NB4 (cell line): Measurements from ENCODE around the gene BTBD9.

Experiments
- DNase-seq: peaks from one replicate; pipeline ENCODE4 v3.0.0; 2010; ENCODE audit warnings: low read depth
- H3K4me3 ChIP-seq: one replicate; pipeline ENCODE4 v1.5.1; 2011; ENCODE audit warnings: mild to moderate bottlenecking, low read depth, low read length, moderate library complexity
- CTCF ChIP-seq: IDR thresholded peaks from one replicate; pipeline ENCODE4 v1.5.1; 2012; ENCODE audit warnings: low read depth, low read length
- MAX ChIP-seq: IDR thresholded peaks from 2 replicates; pipeline ENCODE4 v1.6.1; 2011; ENCODE audit warnings: low read depth, low read length
- MYC ChIP-seq: IDR thresholded peaks from 2 replicates; pipeline ENCODE4 v1.6.1; 2011; ENCODE audit warnings: low read depth, low read length
- POLR2A ChIP-seq: IDR thresholded peaks from 2 replicates; pipeline ENCODE4 v1.6.1; 2011; ENCODE audit warnings: mild to moderate bottlenecking; ENCODE audit not compliant: insufficient read length; ENCODE audit errors: extremely low read depth

The BTBD9 gene

GRCh38 chr6:38502423-38502822 lies 137.3 kb downstream of the BTBD9 start:
- H3K4me3 ChIP-seq, result no peak overlapping the region
- no peak for DNase-seq
- TF ChIP-seq POLR2A, result no peak

GRCh38 chr6:38501931-38502330 lies 137.8 kb downstream of the BTBD9 start:
- DNase-seq, result no peak
- TF ChIP-seq MYC (no peak), CTCF (no peak), MAX (no peak), POLR2A (no peak)
- no peak overlapping the region for H3K4me3 ChIP-seq

- DNase-seq, result no peak
- TF ChIP-seq MYC (no peak), CTCF (no peak), POLR2A (no peak), MAX (no peak)
- no peak overlapping the region for H3K4me3 ChIP-seq
These were observed 140.1 kb downstream of the BTBD9 start for GRCh38 chr6:38499529-38500096.

GRCh38 chr6:38498805-38499445 lies 140.8 kb downstream of the BTBD9 start:
- TF ChIP-seq MYC (no peak), MAX (no peak), POLR2A (no peak)
- no peak overlapping the region for H3K4me3 ChIP-seq
- no peak for DNase-seq

GRCh38 chr6:38498085-38498484 lies 141.6 kb downstream of the BTBD9 start:
- DNase-seq, result no peak
- TF ChIP-seq CTCF (no peak), MAX (no peak), MYC (no peak), POLR2A (no peak)
- H3K4me3 ChIP-seq, result no peak overlapping the region

GRCh38 chr6:38497546-38497945 lies 142.2 kb downstream of the BTBD9 start:
- DNase-seq, result no peak
- no peak for TF ChIP-seq MAX
- no peak for TF ChIP-seq POLR2A
- TF ChIP-seq CTCF, result no peak
- no peak for TF ChIP-seq MYC
- no peak overlapping the region for H3K4me3 ChIP-seq
